Neuronal stem cell (in vitro differentiated cells): ENCODE data around the gene LRRC25.
"Not testable (repeated sequence)": the region's sequence is repeated elsewhere in the genome, so short reads cannot be mapped to it uniquely, and the experiment has no call there.

Experiments used
- DNase-seq: peaks from one replicate; pipeline ENCODE4 v3.0.0-alpha.2; 2013; ENCODE audit warnings: low spot score
- H2AFZ ChIP-seq: one replicate; pipeline ENCODE4 v1.6.1; 2013; ENCODE audit warnings: mild to moderate bottlenecking, low read length, inconsistent platforms
- H2AK5ac ChIP-seq: 2 replicates; pipeline ENCODE4 v1.6.1; 2013; ENCODE audit warnings: low read depth, mild to moderate bottlenecking, inconsistent platforms, low read length, moderate library complexity, mixed read lengths
- H2BK120ac ChIP-seq: 2 replicates; pipeline ENCODE4 v1.6.1; 2013; ENCODE audit warnings: low read depth, mild to moderate bottlenecking, inconsistent platforms, low read length, moderate library complexity, mixed read lengths
- H2BK12ac ChIP-seq: one replicate; pipeline ENCODE4 v1.6.1; 2013; ENCODE audit warnings: low read length, inconsistent platforms
- H2BK15ac ChIP-seq: 2 replicates; pipeline ENCODE4 v1.6.1; 2013; ENCODE audit warnings: mild to moderate bottlenecking, low read length, inconsistent platforms, mixed read lengths
- H2BK5ac ChIP-seq: one replicate; pipeline ENCODE4 v1.6.1; 2013; ENCODE audit warnings: inconsistent platforms, mild to moderate bottlenecking, low read length, moderate library complexity
- H3K14ac ChIP-seq: one replicate; pipeline ENCODE4 v1.6.1; 2013; ENCODE audit warnings: low read length, inconsistent platforms
- H3K18ac ChIP-seq: 2 replicates; pipeline ENCODE4 v1.6.1; 2013; ENCODE audit warnings: low read length, inconsistent platforms
- H3K23ac ChIP-seq: 2 replicates; pipeline ENCODE4 v1.6.1; 2013; ENCODE audit warnings: low read depth, mild to moderate bottlenecking, mixed read lengths, low read length, inconsistent platforms; ENCODE audit not compliant: poor library complexity
- H3K27ac ChIP-seq: replicated peaks from 3 replicates; pipeline ENCODE4 v1.5.1; 2013; ENCODE audit warnings: low read length, inconsistent platforms
- H3K27me3 ChIP-seq, 3 experiments: 2 replicates each; pipeline ENCODE4 v1.6.1; 2013; ENCODE audit warnings: low read length in 3 of 3, mild to moderate bottlenecking in 2 of 3, inconsistent platforms in 1 of 3, low read depth in 1 of 3, mixed read lengths in 1 of 3, moderate library complexity in 1 of 3; ENCODE audit not compliant: control insufficient read depth in 3 of 3, insufficient read depth in 3 of 3
- H3K36me3 ChIP-seq, 2 donors: replicated peaks in 1 of 2; 2 replicates each; pipeline ENCODE4 v1.6.1; 2013; ENCODE audit warnings: low read length in 2 of 2; ENCODE audit not compliant: control insufficient read depth in 2 of 2, insufficient read depth in 2 of 2
- H3K4ac ChIP-seq: 2 replicates; pipeline ENCODE4 v1.6.1; 2013; ENCODE audit warnings: inconsistent platforms, mild to moderate bottlenecking, low read length, moderate library complexity
- H3K4me1 ChIP-seq, 2 donors: 1 replicate in 1 of 2; 2 replicates in 1 of 2; pipeline ENCODE4 v1.6.1; 2013; ENCODE audit warnings: low read length in 2 of 2, low read depth in 1 of 2; ENCODE audit not compliant: control insufficient read depth in 2 of 2, insufficient read depth in 1 of 2
- H3K4me2 ChIP-seq: one replicate; pipeline ENCODE4 v1.6.1; 2013; ENCODE audit warnings: mild to moderate bottlenecking, low read length, inconsistent platforms; ENCODE audit not compliant: insufficient read depth, poor library complexity, severe bottlenecking
- H3K4me3 ChIP-seq, 2 donors: 2 replicates each; pipeline ENCODE4 v1.5.1; 2013; ENCODE audit warnings: low read length in 2 of 2, mild to moderate bottlenecking in 2 of 2, inconsistent platforms in 1 of 2, moderate library complexity in 1 of 2
- H3K79me1 ChIP-seq: one replicate; pipeline ENCODE4 v1.6.1; 2013; ENCODE audit warnings: low read depth, mild to moderate bottlenecking, inconsistent platforms, low read length, moderate library complexity
- H3K9ac ChIP-seq: one replicate; pipeline ENCODE4 v1.6.1; 2013; ENCODE audit warnings: mild to moderate bottlenecking, low read depth, low read length, inconsistent platforms; ENCODE audit not compliant: poor library complexity
- H3K9me3 ChIP-seq, 2 donors: replicated peaks in 1 of 2; 2 replicates each; pipeline versions ENCODE3 to v1.6.1; 2013; ENCODE audit warnings: low read length in 2 of 2, mild to moderate bottlenecking in 2 of 2, inconsistent platforms in 1 of 2, low read depth in 1 of 2, mixed read lengths in 1 of 2, moderate library complexity in 1 of 2; ENCODE audit not compliant: control insufficient read depth in 2 of 2, insufficient read depth in 1 of 2
- H4K8ac ChIP-seq: one replicate; pipeline ENCODE4 v1.6.1; 2013; ENCODE audit warnings: low read depth, mild to moderate bottlenecking, inconsistent platforms, low read length, moderate library complexity
- H4K91ac ChIP-seq: one replicate; pipeline ENCODE4 v1.6.1; 2013; ENCODE audit warnings: low read length, low read depth, mild to moderate bottlenecking, inconsistent platforms; ENCODE audit not compliant: poor library complexity
- WGBS, 2 donors: extraction: QIAGEN DNeasy Blood & Tissue Kit; methylation state at CpG; one replicate each; pipeline ENCODE4 v1.1.7; 2013; ENCODE audit warnings: missing lambda C conversion rate in 2 of 2, mixed read lengths in 1 of 2; ENCODE audit not compliant: insufficient read length in 2 of 2, insufficient replicate concordance in 1 of 2; ENCODE audit errors: extremely low coverage in 2 of 2; 5-methylcytosine and 5-hydroxymethylcytosine counted together

The LRRC25 gene

DNA sequence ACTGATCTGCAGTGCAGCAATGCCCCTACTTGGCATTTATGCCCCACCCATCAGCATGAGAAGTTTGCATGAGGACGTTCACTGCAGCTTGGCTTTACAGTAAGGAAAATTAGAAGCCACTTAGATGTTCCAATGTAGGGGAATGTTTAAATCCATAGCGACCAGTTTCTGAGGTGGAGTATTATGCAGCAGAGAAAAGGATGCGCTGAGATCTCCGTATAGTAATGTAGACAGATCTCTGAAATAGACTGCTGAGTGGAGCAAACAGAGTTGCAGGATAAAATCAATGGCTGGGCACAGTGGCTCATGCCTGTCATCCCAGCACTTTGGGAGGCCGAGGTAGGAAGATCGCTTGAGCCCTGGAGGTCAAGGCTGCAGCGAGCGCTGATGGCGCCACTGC lies 46.9 kb downstream of the LRRC25 start:
- H3K27me3 ChIP-seq: no peaks in the 10 kb centered on the region
- no peak overlapping the region for H3K4me3 ChIP-seq
- no peak overlapping the region for H4K91ac ChIP-seq
- no peak overlapping the region for H3K4ac ChIP-seq
- no peak overlapping the region for H2BK120ac ChIP-seq
- H3K79me1 ChIP-seq: no peaks in the 10 kb centered on the region
- H4K8ac ChIP-seq: no peak overlapping the region
- no peak overlapping the region for H3K23ac ChIP-seq
- H2BK12ac ChIP-seq: no peak overlapping the region
- H3K14ac ChIP-seq: no peak overlapping the region
- H3K4me2 ChIP-seq: no peak overlapping the region
- DNase-seq: no peak
- H3K9me3 ChIP-seq: no peaks in the 10 kb centered on the region
- H3K9ac ChIP-seq: no peak overlapping the region
- H3K4me1 ChIP-seq: peaks cover 1 to 7% of the 10 kb centered on the region in 2 donors
- no peak overlapping the region for H2BK15ac ChIP-seq
- H2BK5ac ChIP-seq: no peak overlapping the region
- peaks cover 1 to 16% of the 10 kb centered on the region in 2 donors for H3K36me3 ChIP-seq
- no peak overlapping the region for H2AK5ac ChIP-seq
- no peak overlapping the region for H3K27ac ChIP-seq
- no CpG with 5 or more reads among the region's 9 CpGs for WGBS, 2 donors
- H3K18ac ChIP-seq: no peak overlapping the region
- no peak overlapping the region for H2AFZ ChIP-seq

- Histone ChIP-seq H4K91ac (no peak overlapping the region), H3K4me2 (no peak overlapping the region), H3K14ac (no peak overlapping the region), H3K27me3 (no peaks in the 10 kb centered on the region), H3K9ac (no peak overlapping the region), H3K4me3 (no peak overlapping the region), H3K79me1 (no peaks in the 10 kb centered on the region), H3K4me1 (peaks cover 4 to 11% of the 10 kb centered on the region in 2 donors), H3K36me3 (peaks cover 1 to 15% of the 10 kb centered on the region in 2 donors), H2BK15ac (no peak overlapping the region), H3K27ac (no peak overlapping the region), H3K4ac (no peak overlapping the region), H2AFZ (no peak overlapping the region), H3K18ac (no peak overlapping the region), H2BK12ac (no peak overlapping the region), H2AK5ac (no peak overlapping the region), H2BK5ac (no peak overlapping the region), H4K8ac (no peak overlapping the region), H3K9me3 (no peaks in the 10 kb centered on the region), H2BK120ac (no peak overlapping the region), H3K23ac (no peak overlapping the region)
- DNase-seq: no peak
- WGBS, 2 donors: no CpG with 5 or more reads among the region's 12 CpGs
These were observed 47.8 kb downstream of the LRRC25 start for GRCh38 chr19:18349524-18350128.

- not testable (repeated sequence) for H3K9me3 ChIP-seq, H3K4me2 ChIP-seq, DNase-seq, H4K91ac ChIP-seq, H3K79me1 ChIP-seq, H2AK5ac ChIP-seq, H3K4me3 ChIP-seq, H3K27me3 ChIP-seq, H3K14ac ChIP-seq, H3K18ac ChIP-seq, H2BK120ac ChIP-seq, H2BK12ac ChIP-seq, H4K8ac ChIP-seq, H2AFZ ChIP-seq, H3K9ac ChIP-seq, H2BK5ac ChIP-seq, H2BK15ac ChIP-seq, H3K4ac ChIP-seq, H3K23ac ChIP-seq, H3K27ac ChIP-seq
- peaks cover 1 to 15% of the 10 kb centered on the region in 2 donors for H3K36me3 ChIP-seq
- WGBS, 2 donors: no CpG with 5 or more reads among the region's 6 CpGs
- peaks cover 6 to 18% of the 10 kb centered on the region in 2 donors for H3K4me1 ChIP-seq
These were observed 48.5 kb downstream of the LRRC25 start for GRCh38 chr19:18348818-18349339.

GRCh38 chr19:18348171-18348570 lies 49.3 kb downstream of the LRRC25 start:
- Histone ChIP-seq H2BK12ac (no peak overlapping the region), H3K4ac (no peak overlapping the region), H3K14ac (no peak overlapping the region), H3K4me2 (no peak overlapping the region), H4K8ac (no peak overlapping the region), H3K36me3 (peaks cover 1 to 12% of the 10 kb centered on the region in 2 donors), H2AK5ac (peak overlapping the region; percentile 75), H3K4me3 (no peak overlapping the region), H3K9me3 (no peaks in the 10 kb centered on the region), H2BK120ac (no peak overlapping the region), H3K27me3 (no peaks in the 10 kb centered on the region), H3K27ac (no peak overlapping the region), H4K91ac (no peak overlapping the region), H2BK15ac (no peak overlapping the region), H2AFZ (no peak overlapping the region), H3K4me1 (peaks cover 6 to 21% of the 10 kb centered on the region in 2 donors), H3K9ac (peak overlapping the region; percentile 30), H3K79me1 (no peaks in the 10 kb centered on the region), H3K23ac (no peak overlapping the region), H2BK5ac (no peak overlapping the region), H3K18ac (no peak overlapping the region)
- DNase-seq: no peak
- no CpG with 5 or more reads among the region's 17 CpGs for WGBS, 2 donors
